HL-60 (cell line): ENCODE results near the gene RGCC.

Experiments used
- CTCF ChIP-seq: IDR thresholded peaks from one replicate; pipeline ENCODE4 v1.5.1; 2011; ENCODE audit warnings: low read length, control low read depth, inconsistent platforms; ENCODE audit not compliant: insufficient read depth
- POLR2AphosphoS5 ChIP-seq: IDR thresholded peaks from 2 replicates; pipeline ENCODE4 v1.6.1; 2012; ENCODE audit warnings: low read depth

GRCh38 chr13:41419206-41419605, 38.1 kb upstream of the RGCC start:
- no peak for TF ChIP-seq CTCF
- no peak for TF ChIP-seq POLR2AphosphoS5
